ENCODE measurements around the gene GMDS. TPM values are rescaled to one million over a fixed set of nuclear protein-coding genes. Genes with fewer than 3 reads are reported as not detected.
A peak's percentile ranks its signal among the peaks of the same experiment; 100 is the strongest.

The GMDS gene
- polyA plus RNA-seq, 1 donor (not counting 4 experiments of a cell fraction or from before 2014, with no cell fraction given), result 22.1 TPM

DNA sequence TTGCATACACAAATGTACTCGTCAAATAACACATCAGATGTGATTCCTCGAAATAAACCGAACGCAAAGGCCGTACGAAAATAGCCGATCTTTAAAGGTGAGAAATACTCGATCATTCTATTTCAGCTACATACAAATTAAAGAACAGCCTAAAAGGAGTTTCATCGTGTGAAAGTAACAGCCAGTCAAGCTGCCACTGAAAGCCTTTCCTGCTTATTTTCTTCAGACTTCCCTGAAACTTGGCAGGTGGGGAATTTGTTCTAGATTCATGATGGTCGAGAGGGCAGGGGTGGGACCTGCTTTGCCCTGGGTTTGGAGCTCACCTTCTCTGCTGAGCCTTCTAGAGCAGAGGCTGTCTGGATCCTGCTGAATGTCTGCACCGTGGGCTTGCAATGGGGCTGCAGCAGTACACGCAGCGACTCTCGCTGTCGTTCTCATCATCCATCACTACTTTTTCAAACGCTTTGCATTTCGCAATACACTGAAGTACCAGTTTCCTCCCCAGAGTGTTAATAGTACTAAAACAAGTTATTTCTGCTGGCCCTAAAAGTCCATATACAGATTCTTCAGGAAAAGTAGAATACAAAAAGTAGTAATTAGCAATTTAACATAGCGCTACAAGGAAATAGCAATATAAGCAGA is 619.5 kb downstream of the GMDS start:
- dilution Hi-C loops (cut with MboI; ENCODE audit: extremely low pct_ligation_motif_present, low sequenced_read_pairs), result no loop called here
- Histone ChIP-seq H3K9ac (ENCODE audit: control insufficient read depth, extremely low read depth, insufficient read depth, low read length) (no peak overlapping the region), H2AFZ (ENCODE audit: control insufficient read depth, low read length) (no peak overlapping the region), H3K4me1 (ENCODE audit: control insufficient read depth, extremely low read depth, insufficient read depth, low read length) (peaks cover 6% of the 10 kb centered on the region), H3K27ac (ENCODE audit: control insufficient read depth, insufficient read depth, low read length) (no peak overlapping the region), H3K27me3 (ENCODE audit: control insufficient read depth, extremely low read depth, insufficient read depth, low read length) (peaks cover 11% of the 10 kb centered on the region), H4K20me1 (ENCODE audit: control insufficient read depth, extremely low read depth, insufficient read depth, low read length) (no peaks in the 10 kb centered on the region), H3K4me3 (ENCODE audit: control insufficient read depth in 2 of 3, extremely low read depth in 1 of 3, insufficient read depth in 2 of 3, low read depth in 1 of 3, low read length in 3 of 3) (no peak overlapping the region), H3K9me3 (ENCODE audit: control insufficient read depth, low read depth, low read length) (no peaks in the 10 kb centered on the region), H3K36me3 (ENCODE audit: control insufficient read depth in 2 of 2, extremely low read depth in 1 of 2, insufficient read depth in 2 of 2, low read length in 2 of 2) (no peaks in the 10 kb centered on the region), H3K9me1 (ENCODE audit: control insufficient read depth, extremely low read depth, insufficient read depth, low read length) (no peaks in the 10 kb centered on the region), H3K4me2 (ENCODE audit: control insufficient read depth, extremely low read depth, insufficient read depth, low read depth, low read length) (no peak overlapping the region), H3K79me2 (ENCODE audit: control insufficient read depth, insufficient read depth, low read length) (no peaks in the 10 kb centered on the region)
- no peak for FAIRE-seq
- DNase-seq (ENCODE audit: low read depth, low spot score), result no peak
- no peak for TF ChIP-seq EZH2 (IDR thresholded peaks at IDR 0.05; ENCODE audit: low read length)
- TF ChIP-seq CTCF (optimal IDR thresholded peaks at IDR 0.05 in 1 of 3, IDR thresholded peaks at IDR 0.05 in 1 of 3, conservative IDR thresholded peaks at IDR 0.05 in 1 of 3; ENCODE audit: extremely low read depth in 1 of 3, insufficient read depth in 2 of 3, low read length in 3 of 3), result no peak

- TF ChIP-seq CTCF (optimal IDR thresholded peaks at IDR 0.05 in 1 of 3, IDR thresholded peaks at IDR 0.05 in 1 of 3, conservative IDR thresholded peaks at IDR 0.05 in 1 of 3; ENCODE audit: extremely low read depth in 1 of 3, insufficient read depth in 2 of 3, low read length in 3 of 3), result no peak
- TF ChIP-seq EZH2 (IDR thresholded peaks at IDR 0.05; ENCODE audit: low read length), result no peak
- H3K4me3 ChIP-seq (ENCODE audit: control insufficient read depth in 2 of 3, extremely low read depth in 1 of 3, insufficient read depth in 2 of 3, low read depth in 1 of 3, low read length in 3 of 3), result peak overlapping the region; percentile 48 to 74 (median 72)
- no peaks in the 10 kb centered on the region for H3K9me3 ChIP-seq (ENCODE audit: control insufficient read depth, low read depth, low read length)
- no peaks in the 10 kb centered on the region for H4K20me1 ChIP-seq (ENCODE audit: control insufficient read depth, extremely low read depth, insufficient read depth, low read length)
- no peaks in the 10 kb centered on the region for H3K9me1 ChIP-seq (ENCODE audit: control insufficient read depth, extremely low read depth, insufficient read depth, low read length)
- H3K79me2 ChIP-seq (ENCODE audit: control insufficient read depth, insufficient read depth, low read length), result no peaks in the 10 kb centered on the region
- H3K27me3 ChIP-seq (ENCODE audit: control insufficient read depth, extremely low read depth, insufficient read depth, low read length), result peaks cover 11% of the 10 kb centered on the region
- dilution Hi-C loops (cut with MboI; ENCODE audit: extremely low pct_ligation_motif_present, low sequenced_read_pairs), result no loop called here
- no peak overlapping the region for H3K27ac ChIP-seq (ENCODE audit: control insufficient read depth, insufficient read depth, low read length)
- FAIRE-seq (no peak), DNase-seq (ENCODE audit: low read depth, low spot score) (no peak)
- H3K4me2 ChIP-seq (ENCODE audit: control insufficient read depth, extremely low read depth, insufficient read depth, low read depth, low read length), result peak overlapping the region; percentile 93
- H3K36me3 ChIP-seq (ENCODE audit: control insufficient read depth in 2 of 2, extremely low read depth in 1 of 2, insufficient read depth in 2 of 2, low read length in 2 of 2), result no peaks in the 10 kb centered on the region
- H3K4me1 ChIP-seq (ENCODE audit: control insufficient read depth, extremely low read depth, insufficient read depth, low read length), result peaks cover 6% of the 10 kb centered on the region
- peak overlapping the region; percentile 69 for H3K9ac ChIP-seq (ENCODE audit: control insufficient read depth, extremely low read depth, insufficient read depth, low read length)
- peak overlapping the region; percentile 88 for H2AFZ ChIP-seq (ENCODE audit: control insufficient read depth, low read length)
These were observed 620.3 kb downstream of the GMDS start for GRCh38 chr6:1624851-1625781.

Data from keratinocyte (primary cell).